Neural cell (in vitro differentiated cells): ENCODE data around the gene EPHB4. TPM values are rescaled to one million over a fixed set of nuclear protein-coding genes. Genes with fewer than 3 reads are reported as not detected.

Source experiments
- H2AFZ ChIP-seq: fragments of 200-600, 300-800 bp; sonication (generic), shearing (Covaris generic); 2 replicates; pipeline ENCODE4 v1.6.0; 2014; ENCODE audit warnings: low read depth, mild to moderate bottlenecking, antibody characterized with exemption, low read length, moderate library complexity
- H3F3A ChIP-seq: fragments of 200-600 bp; shearing (Covaris generic); 2 replicates; pipeline ENCODE4 v1.6.1; 2016; ENCODE audit warnings: mild to moderate bottlenecking, moderate library complexity, mixed read lengths, antibody characterized with exemption, low read length; ENCODE audit not compliant: insufficient read depth, poor library complexity, severe bottlenecking
- H3K27ac ChIP-seq: fragments of 200-600, 300-800 bp; sonication (generic), shearing (Covaris generic); 2 replicates; pipeline ENCODE4 v1.5.1; 2014; ENCODE audit warnings: mild to moderate bottlenecking, low read length, moderate library complexity
- H3K27me3 ChIP-seq: fragments of 300-800, 200-600 bp; sonication (generic), shearing (Covaris generic); 2 replicates; pipeline ENCODE4 v1.6.0; 2014; ENCODE audit warnings: mild to moderate bottlenecking, low read depth, low read length, moderate library complexity; ENCODE audit not compliant: insufficient read depth
- H3K36me3 ChIP-seq: fragments of 300-800, 200-600 bp; sonication (generic), shearing (Covaris generic); 2 replicates; pipeline ENCODE4 v1.5.1; 2014; ENCODE audit warnings: mild to moderate bottlenecking, antibody characterized with exemption, low read length, moderate library complexity; ENCODE audit not compliant: insufficient read depth
- H3K4me2 ChIP-seq: fragments of 300-800, 200-600 bp; sonication (generic), shearing (Covaris generic); 2 replicates; pipeline ENCODE4 v1.6.0; 2014; ENCODE audit warnings: mild to moderate bottlenecking, low read length
- H3K4me3 ChIP-seq: fragments of 300-800, 200-600 bp; sonication (generic), shearing (Covaris generic); 2 replicates; pipeline ENCODE4 v1.5.1; 2014; ENCODE audit warnings: mild to moderate bottlenecking, low read length, moderate library complexity
- H3K79me2 ChIP-seq: fragments of 200-600 bp; shearing (Covaris generic); replicated peaks from 2 replicates; pipeline ENCODE4 v1.6.0; 2014; ENCODE audit warnings: mild to moderate bottlenecking, low read length, moderate library complexity; ENCODE audit not compliant: insufficient read depth
- H3K9ac ChIP-seq: fragments of 300-800, 200-600 bp; sonication (generic), shearing (Covaris generic); 2 replicates; pipeline ENCODE4 v1.6.1; 2016; ENCODE audit warnings: mild to moderate bottlenecking, low read length, mixed read lengths
- H3K9me2 ChIP-seq: fragments of 200-600 bp; shearing (Covaris generic); 2 replicates; pipeline ENCODE4 v1.6.1; 2016; ENCODE audit warnings: mild to moderate bottlenecking, low read length, mixed read lengths; ENCODE audit not compliant: insufficient read depth
- H3K9me3 ChIP-seq: fragments of 200-600, 300-800 bp; sonication (generic), shearing (Covaris generic); 2 replicates; pipeline ENCODE4 v1.6.1; 2016; ENCODE audit warnings: mild to moderate bottlenecking, mixed run types, low read length, moderate library complexity, mixed read lengths
- H4K20me1 ChIP-seq: fragments of 200-600 bp; shearing (Covaris generic); 2 replicates; pipeline ENCODE4 v1.6.1; 2016; ENCODE audit warnings: mild to moderate bottlenecking, mixed run types; ENCODE audit not compliant: insufficient read depth
- EP300 ChIP-seq: fragments of 450-650 bp; conservative IDR thresholded peaks from 2 replicates; pipeline ENCODE4 v1.6.1; 2014; ENCODE audit warnings: antibody characterized with exemption, mild to moderate bottlenecking, moderate library complexity; ENCODE audit not compliant: poor library complexity, severe bottlenecking
- EZH2 ChIP-seq: fragments of 200-600, 300-800 bp; shearing (Covaris generic), sonication (generic); IDR thresholded peaks from 2 replicates; pipeline ENCODE4 v1.6.1; 2014; ENCODE audit warnings: antibody characterized with exemption, low read length, borderline replicate concordance, mild to moderate bottlenecking; ENCODE audit not compliant: insufficient read depth, poor library complexity, severe bottlenecking
- MXI1 ChIP-seq: fragments of 450-650 bp; conservative IDR thresholded peaks from 2 replicates; pipeline ENCODE4 v1.6.1; 2014; ENCODE audit warnings: antibody characterized with exemption, mild to moderate bottlenecking; ENCODE audit not compliant: poor library complexity, severe bottlenecking
- POLR2AphosphoS5 ChIP-seq: IDR thresholded peaks from 2 replicates; pipeline ENCODE4 v1.6.1; 2012
- RAD21 ChIP-seq: fragments of 450-650 bp; conservative IDR thresholded peaks from 2 replicates; pipeline ENCODE4 v1.6.1; 2014; ENCODE audit warnings: antibody characterized with exemption, mild to moderate bottlenecking, moderate library complexity
- REST ChIP-seq: IDR thresholded peaks from 2 replicates; pipeline ENCODE4 v1.6.1; 2012; ENCODE audit warnings: borderline replicate concordance
- SMC3 ChIP-seq: fragments of 450-650 bp; conservative IDR thresholded peaks from 2 replicates; pipeline ENCODE4 v1.6.1; 2014; ENCODE audit warnings: antibody characterized with exemption, mild to moderate bottlenecking, moderate library complexity; ENCODE audit not compliant: poor library complexity
- TAF1 ChIP-seq: IDR thresholded peaks from 2 replicates; pipeline ENCODE4 v1.6.1; 2012; ENCODE audit warnings: low read depth
- polyA plus RNA-seq: library from polyadenylated mRNA; depleted of rRNA; stranded (reverse); fragments of >200 nt; gene quantifications from 2 replicates; pipeline ENCODE4 v1.2.3, GENCODE V29; 2014
- TF ChIP-seq, protein P1 (sequence below): fragments of 450-650 bp; IDR thresholded peaks from 2 replicates; pipeline ENCODE4 v1.5.1; 2014; ENCODE audit warnings: antibody characterized with exemption, mild to moderate bottlenecking, moderate library complexity; ENCODE audit not compliant: poor library complexity, severe bottlenecking

The EPHB4 gene
- polyA plus RNA-seq, 1 donor from 2014 or later, result 0.92 TPM

DNA sequence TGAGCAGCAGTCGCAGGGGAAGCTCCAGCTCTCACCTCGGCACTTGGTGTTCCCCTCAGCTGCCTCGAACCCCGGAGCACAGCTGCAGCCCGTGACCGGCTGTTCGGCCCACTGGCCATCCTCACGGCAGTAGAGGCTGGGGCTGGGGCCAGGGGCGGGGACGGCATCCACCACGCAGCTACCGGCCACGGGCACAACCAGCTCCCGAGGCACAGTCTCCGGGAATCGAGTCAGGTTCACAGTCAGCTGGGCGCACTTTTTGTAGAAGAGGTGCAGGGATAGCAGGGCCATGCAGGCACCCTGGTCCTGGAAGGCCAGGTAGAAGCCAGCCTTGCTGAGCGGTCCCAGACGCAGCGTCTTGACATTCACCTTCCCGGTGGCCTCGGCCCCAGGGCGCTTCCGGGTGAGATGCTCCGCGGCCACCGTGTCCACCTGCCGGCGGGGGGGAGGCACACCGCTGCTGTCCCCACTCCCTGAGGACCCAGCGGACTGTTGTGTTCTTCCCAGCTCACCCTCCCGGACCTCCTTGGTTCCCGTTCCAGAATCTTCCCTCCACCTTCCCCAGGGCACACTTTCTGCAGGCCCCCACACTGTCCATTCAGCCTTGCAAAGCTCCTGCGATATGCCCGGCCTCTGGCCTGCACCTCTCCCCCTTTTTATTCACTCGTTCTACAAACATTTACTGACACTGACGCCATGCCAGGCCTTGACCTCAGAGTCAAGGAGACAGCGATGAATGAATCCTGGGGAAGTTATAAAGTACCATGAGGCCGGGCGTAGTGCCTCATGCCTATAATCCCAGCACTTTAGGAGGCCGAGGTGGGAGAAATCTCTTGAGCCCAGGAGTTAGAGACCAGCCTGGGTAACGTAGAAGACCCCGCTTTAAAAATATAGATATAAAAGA lies 4.8 kb downstream of the EPHB4 start:
- Histone ChIP-seq H3K9me3 (no peaks in the 10 kb centered on the region), H3K4me3 (no peak overlapping the region), H3K4me2 (no peak overlapping the region), H3K36me3 (no peaks in the 10 kb centered on the region), H4K20me1 (no peaks in the 10 kb centered on the region), H3K27me3 (peaks cover 14% of the 10 kb centered on the region), H2AFZ (no peak overlapping the region), H3K9me2 (no peaks in the 10 kb centered on the region), H3K79me2 (no peaks in the 10 kb centered on the region), H3F3A (no peaks in the 10 kb centered on the region), H3K27ac (no peak overlapping the region), H3K9ac (no peak overlapping the region)
- TF ChIP-seq EP300 (no peak), TAF1 (no peak), SMC3 (no peak), REST (no peak), MXI1 (no peak), EZH2 (no peak), POLR2AphosphoS5 (no peak), RAD21 (no peak)
- TF ChIP-seq, protein P1, sequence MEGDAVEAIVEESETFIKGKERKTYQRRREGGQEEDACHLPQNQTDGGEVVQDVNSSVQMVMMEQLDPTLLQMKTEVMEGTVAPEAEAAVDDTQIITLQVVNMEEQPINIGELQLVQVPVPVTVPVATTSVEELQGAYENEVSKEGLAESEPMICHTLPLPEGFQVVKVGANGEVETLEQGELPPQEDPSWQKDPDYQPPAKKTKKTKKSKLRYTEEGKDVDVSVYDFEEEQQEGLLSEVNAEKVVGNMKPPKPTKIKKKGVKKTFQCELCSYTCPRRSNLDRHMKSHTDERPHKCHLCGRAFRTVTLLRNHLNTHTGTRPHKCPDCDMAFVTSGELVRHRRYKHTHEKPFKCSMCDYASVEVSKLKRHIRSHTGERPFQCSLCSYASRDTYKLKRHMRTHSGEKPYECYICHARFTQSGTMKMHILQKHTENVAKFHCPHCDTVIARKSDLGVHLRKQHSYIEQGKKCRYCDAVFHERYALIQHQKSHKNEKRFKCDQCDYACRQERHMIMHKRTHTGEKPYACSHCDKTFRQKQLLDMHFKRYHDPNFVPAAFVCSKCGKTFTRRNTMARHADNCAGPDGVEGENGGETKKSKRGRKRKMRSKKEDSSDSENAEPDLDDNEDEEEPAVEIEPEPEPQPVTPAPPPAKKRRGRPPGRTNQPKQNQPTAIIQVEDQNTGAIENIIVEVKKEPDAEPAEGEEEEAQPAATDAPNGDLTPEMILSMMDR, result no peak

DNA sequence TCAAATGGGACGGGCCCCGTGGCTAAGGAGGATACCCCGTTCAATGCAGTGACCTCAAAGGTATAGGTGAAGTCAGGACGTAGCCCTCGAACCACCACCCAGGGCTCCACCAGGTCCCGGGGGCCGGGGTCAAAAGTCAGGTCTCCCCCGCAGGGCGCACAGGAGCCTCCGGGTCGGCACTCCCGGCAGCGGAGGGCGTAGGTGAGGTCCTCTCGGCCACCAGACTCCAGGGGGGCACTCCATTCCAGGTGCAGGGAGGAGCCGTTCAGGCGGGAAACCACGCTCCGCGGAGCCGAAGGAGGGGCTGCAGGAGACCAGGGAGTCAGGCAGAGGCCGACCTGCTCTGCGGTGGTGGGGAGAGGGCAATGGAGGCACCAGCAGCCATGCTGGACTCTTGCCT lies 7.7 kb downstream of the EPHB4 start:
- Histone ChIP-seq H3K9me2 (no peaks in the 10 kb centered on the region), H2AFZ (no peak overlapping the region), H3K27me3 (no peaks in the 10 kb centered on the region), H3K79me2 (no peaks in the 10 kb centered on the region), H4K20me1 (no peaks in the 10 kb centered on the region), H3K9ac (no peak overlapping the region), H3K36me3 (no peaks in the 10 kb centered on the region), H3K4me2 (no peak overlapping the region), H3K9me3 (no peaks in the 10 kb centered on the region), H3K4me3 (no peak overlapping the region), H3K27ac (no peak overlapping the region), H3F3A (no peaks in the 10 kb centered on the region)
- TF ChIP-seq, protein P1, result no peak
- TF ChIP-seq REST (no peak), RAD21 (no peak), EZH2 (no peak), EP300 (no peak), TAF1 (no peak), POLR2AphosphoS5 (no peak), SMC3 (no peak), MXI1 (no peak)
